ENCODE measurements around the gene AFAP1.

DNA sequence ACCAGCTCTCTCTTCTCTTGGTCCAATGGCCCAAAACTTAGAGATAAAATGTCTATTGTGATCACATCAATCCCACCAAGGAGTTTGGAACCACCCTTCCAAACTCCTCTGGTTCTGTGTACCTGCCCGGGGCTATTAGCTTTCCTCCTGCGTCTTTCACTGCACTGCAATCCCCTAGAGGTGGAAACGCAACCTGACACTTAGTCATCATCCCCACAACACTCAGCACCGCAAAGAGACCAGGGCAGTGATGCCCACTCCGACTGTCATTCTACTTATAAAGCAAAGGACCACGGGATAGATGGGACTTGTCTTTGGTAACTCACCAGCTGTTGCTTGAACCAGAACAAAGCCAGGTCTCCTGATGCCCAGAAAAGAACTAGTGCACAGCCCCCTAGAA is 22.0 kb downstream of the AFAP1 start:
- no peak for TF ChIP-seq POLR2A (IDR thresholded peaks at IDR 0.05)
- TF ChIP-seq, protein P1, sequence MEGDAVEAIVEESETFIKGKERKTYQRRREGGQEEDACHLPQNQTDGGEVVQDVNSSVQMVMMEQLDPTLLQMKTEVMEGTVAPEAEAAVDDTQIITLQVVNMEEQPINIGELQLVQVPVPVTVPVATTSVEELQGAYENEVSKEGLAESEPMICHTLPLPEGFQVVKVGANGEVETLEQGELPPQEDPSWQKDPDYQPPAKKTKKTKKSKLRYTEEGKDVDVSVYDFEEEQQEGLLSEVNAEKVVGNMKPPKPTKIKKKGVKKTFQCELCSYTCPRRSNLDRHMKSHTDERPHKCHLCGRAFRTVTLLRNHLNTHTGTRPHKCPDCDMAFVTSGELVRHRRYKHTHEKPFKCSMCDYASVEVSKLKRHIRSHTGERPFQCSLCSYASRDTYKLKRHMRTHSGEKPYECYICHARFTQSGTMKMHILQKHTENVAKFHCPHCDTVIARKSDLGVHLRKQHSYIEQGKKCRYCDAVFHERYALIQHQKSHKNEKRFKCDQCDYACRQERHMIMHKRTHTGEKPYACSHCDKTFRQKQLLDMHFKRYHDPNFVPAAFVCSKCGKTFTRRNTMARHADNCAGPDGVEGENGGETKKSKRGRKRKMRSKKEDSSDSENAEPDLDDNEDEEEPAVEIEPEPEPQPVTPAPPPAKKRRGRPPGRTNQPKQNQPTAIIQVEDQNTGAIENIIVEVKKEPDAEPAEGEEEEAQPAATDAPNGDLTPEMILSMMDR (IDR thresholded peaks at IDR 0.05), result no peak

Measured in lower leg skin (tissue), 3 donors.